HEK293 (cell line): ENCODE data around the gene GBA2.

Experiments used
- AEBP2 ChIP-seq: fragments of 450-650 bp; formaldehyde crosslinking; IDR thresholded peaks from 2 replicates; pipeline ENCODE4 v1.5.1; 2016; ENCODE audit warnings: missing biosample characterization, missing genetic modification characterization, borderline replicate concordance
- BCL11B ChIP-seq: fragments of 450-650 bp; formaldehyde crosslinking; IDR thresholded peaks from 2 replicates; pipeline ENCODE4 v1.5.1; 2016; ENCODE audit warnings: low read depth, missing biosample characterization, missing genetic modification characterization
- HIC1 ChIP-seq: fragments of 450-650 bp; formaldehyde crosslinking; IDR thresholded peaks from 2 replicates; pipeline ENCODE4 v1.5.1; 2016; ENCODE audit warnings: missing biosample characterization, missing genetic modification characterization
- KLF10 ChIP-seq: fragments of 450-650 bp; IDR thresholded peaks from 2 replicates; pipeline ENCODE4 v1.5.1; 2018; ENCODE audit warnings: missing biosample characterization, mild to moderate bottlenecking, missing genetic modification characterization
- MZF1 ChIP-seq: fragments of 450-650 bp; formaldehyde crosslinking; IDR thresholded peaks from 2 replicates; pipeline ENCODE4 v1.5.1; 2017; ENCODE audit warnings: missing biosample characterization, missing genetic modification characterization, borderline replicate concordance
- SETDB1 ChIP-seq: IDR thresholded peaks from one replicate; pipeline ENCODE4 v1.6.1; 2017; ENCODE audit warnings: mild to moderate bottlenecking, low read length, moderate library complexity, mixed read lengths; ENCODE audit not compliant: insufficient read length
- TRIM28 ChIP-seq: IDR thresholded peaks from 2 replicates; pipeline ENCODE4 v1.6.1; 2011; ENCODE audit warnings: low read length, control low read depth, borderline replicate concordance
- YY1 ChIP-seq: fragments of 450-650 bp; formaldehyde crosslinking; IDR thresholded peaks from 2 replicates; pipeline ENCODE4 v1.5.1; 2018; ENCODE audit warnings: missing biosample characterization, missing genetic modification characterization
- ZBTB48 ChIP-seq: fragments of 450-650 bp; formaldehyde crosslinking; IDR thresholded peaks from 2 replicates; pipeline ENCODE4 v1.5.1; 2016; ENCODE audit warnings: missing biosample characterization, missing genetic modification characterization
- ZNF157 ChIP-seq: fragments of 450-650 bp; formaldehyde crosslinking; IDR thresholded peaks from 2 replicates; pipeline ENCODE4 v1.5.1; 2016; ENCODE audit warnings: missing biosample characterization, missing genetic modification characterization
- ZNF174 ChIP-seq: fragments of 450-650 bp; formaldehyde crosslinking; IDR thresholded peaks from 2 replicates; pipeline ENCODE4 v1.5.0; 2017; ENCODE audit warnings: missing biosample characterization, mild to moderate bottlenecking, missing genetic modification characterization
- ZNF184 ChIP-seq: fragments of 450-650 bp; IDR thresholded peaks from 2 replicates; pipeline ENCODE4 v1.5.1; 2018; ENCODE audit warnings: missing biosample characterization, mild to moderate bottlenecking, missing genetic modification characterization
- ZNF202 ChIP-seq: fragments of 450-650 bp; formaldehyde crosslinking; IDR thresholded peaks from 2 replicates; pipeline ENCODE4 v1.5.1; 2016; ENCODE audit warnings: missing biosample characterization, missing genetic modification characterization, borderline replicate concordance
- ZNF223 ChIP-seq: fragments of 450-650 bp; formaldehyde crosslinking; IDR thresholded peaks from 2 replicates; pipeline ENCODE4 v1.5.1; 2016; ENCODE audit warnings: missing biosample characterization, missing genetic modification characterization
- ZNF248 ChIP-seq: fragments of 450-650 bp; formaldehyde crosslinking; IDR thresholded peaks from 2 replicates; pipeline ENCODE4 v1.5.1; 2017; ENCODE audit warnings: missing biosample characterization, missing genetic modification characterization
- ZNF311 ChIP-seq: fragments of 450-650 bp; formaldehyde crosslinking; IDR thresholded peaks from 2 replicates; pipeline ENCODE4 v1.5.1; 2017; ENCODE audit warnings: missing biosample characterization, missing genetic modification characterization, borderline replicate concordance
- ZNF510 ChIP-seq: fragments of 450-650 bp; formaldehyde crosslinking; IDR thresholded peaks from 2 replicates; pipeline ENCODE4 v1.5.1; 2018; ENCODE audit warnings: mild to moderate bottlenecking, missing genetic modification characterization, missing biosample characterization; ENCODE audit not compliant: insufficient replicate concordance
- ZNF514 ChIP-seq: fragments of 450-650 bp; formaldehyde crosslinking; IDR thresholded peaks from 2 replicates; pipeline ENCODE4 v1.5.1; 2016; ENCODE audit warnings: missing biosample characterization, missing genetic modification characterization
- ZNF560 ChIP-seq: fragments of 450-650 bp; formaldehyde crosslinking; IDR thresholded peaks from 2 replicates; pipeline ENCODE4 v1.5.1; 2017; ENCODE audit warnings: missing biosample characterization, missing genetic modification characterization, borderline replicate concordance
- ZNF561 ChIP-seq: fragments of 450-650 bp; IDR thresholded peaks from 2 replicates; pipeline ENCODE4 v1.5.1; 2018; ENCODE audit warnings: missing biosample characterization, missing genetic modification characterization, borderline replicate concordance
- ZNF664 ChIP-seq: fragments of 450-650 bp; formaldehyde crosslinking; IDR thresholded peaks from 2 replicates; pipeline ENCODE4 v1.5.1; 2016; ENCODE audit warnings: missing biosample characterization, missing genetic modification characterization
- ZNF747 ChIP-seq: fragments of 450-650 bp; formaldehyde crosslinking; IDR thresholded peaks from 2 replicates; pipeline ENCODE4 v1.5.1; 2016; ENCODE audit warnings: missing biosample characterization, missing genetic modification characterization
- ZNF76 ChIP-seq: fragments of 450-650 bp; formaldehyde crosslinking; IDR thresholded peaks from 2 replicates; pipeline ENCODE4; 2016; ENCODE audit warnings: low read depth, missing biosample characterization, missing genetic modification characterization, borderline replicate concordance
- ZNF768 ChIP-seq: fragments of 450-650 bp; formaldehyde crosslinking; IDR thresholded peaks from 2 replicates; pipeline ENCODE4 v1.5.1; 2018; ENCODE audit warnings: missing biosample characterization, mild to moderate bottlenecking, missing genetic modification characterization
- ZNF777 ChIP-seq: fragments of 450-650 bp; formaldehyde crosslinking; IDR thresholded peaks from 2 replicates; pipeline ENCODE4 v1.5.1; 2017; ENCODE audit warnings: missing biosample characterization, missing genetic modification characterization, borderline replicate concordance
- ZNF837 ChIP-seq: fragments of 450-650 bp; formaldehyde crosslinking; IDR thresholded peaks from 2 replicates; pipeline ENCODE4 v1.5.1; 2016; ENCODE audit warnings: missing biosample characterization, missing genetic modification characterization
- ZSCAN5A ChIP-seq: fragments of 450-650 bp; formaldehyde crosslinking; IDR thresholded peaks from 2 replicates; pipeline ENCODE4 v1.5.1; 2016; ENCODE audit warnings: missing biosample characterization, missing genetic modification characterization
- TF ChIP-seq, protein P1 (sequence below): fragments of 450-650 bp; formaldehyde crosslinking; IDR thresholded peaks from 2 replicates; pipeline ENCODE4 v1.5.1; 2016; ENCODE audit warnings: missing biosample characterization, missing genetic modification characterization
- TF ChIP-seq, protein P2 (sequence below): fragments of 450-650 bp; formaldehyde crosslinking; IDR thresholded peaks from 2 replicates; pipeline ENCODE4 v1.5.1; 2017; ENCODE audit warnings: missing biosample characterization, missing genetic modification characterization
- TF ChIP-seq, protein P3 (sequence below): fragments of 450-650 bp; formaldehyde crosslinking; IDR thresholded peaks from 2 replicates; pipeline ENCODE4 v1.5.1; 2016; ENCODE audit warnings: missing biosample characterization, missing genetic modification characterization

GBA2 gene

DNA sequence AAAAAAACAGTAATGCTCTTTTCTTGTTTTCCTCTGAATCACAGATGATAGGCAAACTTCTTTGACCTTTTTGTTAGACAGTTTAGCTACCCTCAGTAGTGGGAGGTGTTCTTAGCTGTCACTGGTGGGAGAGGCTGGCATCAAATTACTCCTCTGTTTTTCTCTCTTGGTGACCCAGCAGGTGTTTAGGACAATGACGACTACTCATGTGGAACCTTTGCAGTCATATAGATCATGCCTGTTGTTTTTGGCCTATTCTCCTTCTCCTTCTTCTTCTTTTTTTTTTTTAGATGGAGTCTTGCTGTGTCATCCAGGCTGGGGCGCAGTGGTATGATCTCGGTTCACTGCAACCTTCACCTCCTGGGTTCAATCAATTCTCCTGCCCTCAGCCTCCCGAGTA, 27.0 kb upstream of the GBA2 start (continued):
- TF ChIP-seq AEBP2 (tag by site-specific recombination) (no peak), ZBTB48 (tag by site-specific recombination) (no peak), KLF10 (tag by site-specific recombination) (no peak), ZNF510 (no peak), ZNF561 (no peak), ZNF223 (tag by site-specific recombination) (no peak), BCL11B (tag by site-specific recombination) (no peak), ZNF768 (tag by site-specific recombination) (no peak), ZNF174 (tag by site-specific recombination) (no peak), ZNF202 (tag by site-specific recombination) (no peak), ZNF514 (tag by site-specific recombination) (no peak), ZNF248 (tag by site-specific recombination) (no peak), ZNF184 (tag by site-specific recombination) (no peak), ZNF777 (tag by site-specific recombination) (no peak), ZSCAN5A (no peak), TRIM28 (no peak), ZNF157 (tag by site-specific recombination) (no peak), SETDB1 (no peak), ZNF560 (tag by site-specific recombination) (no peak), ZNF837 (tag by site-specific recombination) (no peak), ZNF664 (tag by site-specific recombination) (no peak), MZF1 (tag by site-specific recombination) (no peak), ZNF76 (tag by site-specific recombination) (no peak), YY1 (tag by site-specific recombination) (no peak), HIC1 (no peak), ZNF311 (tag by site-specific recombination) (no peak), ZNF747 (tag by site-specific recombination) (no peak)
- TF ChIP-seq, protein P1, sequence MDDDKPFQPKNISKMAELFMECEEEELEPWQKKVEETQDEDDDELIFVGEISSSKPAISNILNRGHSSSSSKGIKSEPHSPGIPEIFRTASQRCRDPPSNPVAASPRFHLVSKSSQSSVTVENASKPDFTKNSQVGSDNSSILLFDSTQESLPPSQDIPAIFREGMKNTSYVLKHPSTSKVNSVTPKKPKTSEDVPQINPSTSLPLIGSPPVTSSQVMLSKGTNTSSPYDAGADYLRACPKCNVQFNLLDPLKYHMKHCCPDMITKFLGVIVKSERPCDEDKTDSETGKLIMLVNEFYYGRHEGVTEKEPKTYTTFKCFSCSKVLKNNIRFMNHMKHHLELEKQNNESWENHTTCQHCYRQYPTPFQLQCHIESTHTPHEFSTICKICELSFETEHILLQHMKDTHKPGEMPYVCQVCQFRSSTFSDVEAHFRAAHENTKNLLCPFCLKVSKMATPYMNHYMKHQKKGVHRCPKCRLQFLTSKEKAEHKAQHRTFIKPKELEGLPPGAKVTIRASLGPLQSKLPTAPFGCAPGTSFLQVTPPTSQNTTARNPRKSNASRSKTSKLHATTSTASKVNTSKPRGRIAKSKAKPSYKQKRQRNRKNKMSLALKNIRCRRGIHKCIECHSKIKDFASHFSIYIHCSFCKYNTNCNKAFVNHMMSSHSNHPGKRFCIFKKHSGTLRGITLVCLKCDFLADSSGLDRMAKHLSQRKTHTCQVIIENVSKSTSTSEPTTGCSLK (tag by site-specific recombination), result no peak
- TF ChIP-seq, protein P2, sequence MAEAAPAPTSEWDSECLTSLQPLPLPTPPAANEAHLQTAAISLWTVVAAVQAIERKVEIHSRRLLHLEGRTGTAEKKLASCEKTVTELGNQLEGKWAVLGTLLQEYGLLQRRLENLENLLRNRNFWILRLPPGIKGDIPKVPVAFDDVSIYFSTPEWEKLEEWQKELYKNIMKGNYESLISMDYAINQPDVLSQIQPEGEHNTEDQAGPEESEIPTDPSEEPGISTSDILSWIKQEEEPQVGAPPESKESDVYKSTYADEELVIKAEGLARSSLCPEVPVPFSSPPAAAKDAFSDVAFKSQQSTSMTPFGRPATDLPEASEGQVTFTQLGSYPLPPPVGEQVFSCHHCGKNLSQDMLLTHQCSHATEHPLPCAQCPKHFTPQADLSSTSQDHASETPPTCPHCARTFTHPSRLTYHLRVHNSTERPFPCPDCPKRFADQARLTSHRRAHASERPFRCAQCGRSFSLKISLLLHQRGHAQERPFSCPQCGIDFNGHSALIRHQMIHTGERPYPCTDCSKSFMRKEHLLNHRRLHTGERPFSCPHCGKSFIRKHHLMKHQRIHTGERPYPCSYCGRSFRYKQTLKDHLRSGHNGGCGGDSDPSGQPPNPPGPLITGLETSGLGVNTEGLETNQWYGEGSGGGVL (tag by site-specific recombination), result no peak
- TF ChIP-seq, protein P3, sequence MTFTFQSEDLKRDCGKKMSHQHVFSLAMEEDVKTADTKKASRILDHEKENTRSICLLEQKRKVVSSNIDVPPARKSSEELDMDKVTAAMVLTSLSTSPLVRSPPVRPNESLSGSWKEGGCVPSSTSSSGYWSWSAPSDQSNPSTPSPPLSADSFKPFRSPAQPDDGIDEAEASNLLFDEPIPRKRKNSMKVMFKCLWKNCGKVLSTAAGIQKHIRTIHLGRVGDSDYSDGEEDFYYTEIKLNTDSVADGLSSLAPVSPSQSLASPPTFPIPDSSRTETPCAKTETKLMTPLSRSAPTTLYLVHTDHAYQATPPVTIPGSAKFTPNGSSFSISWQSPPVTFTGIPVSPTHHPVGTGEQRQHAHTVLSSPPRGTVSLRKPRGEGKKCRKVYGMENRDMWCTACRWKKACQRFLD (tag by site-specific recombination), result no peak
